HG02763 (cell line): ENCODE measurements around the gene COL16A1.

Experiments used
- ATAC-seq: cut with Tn5 transposase; IDR thresholded peaks from one replicate; pipeline ENCODE4 v1.9.1; 2021; ENCODE audit warnings: mild to moderate bottlenecking, moderate library complexity; ENCODE audit not compliant: unreplicated experiment

Gene COL16A1

GRCh38 chr1:31733389-31734219 lies 29.8 kb upstream of the COL16A1 start:
- no peak for ATAC-seq

- ATAC-seq: no peak
Measured at GRCh38 chr1:31732751-31733289, 29.0 kb upstream of the COL16A1 start.

GRCh38 chr1:31732343-31732742 lies 28.5 kb upstream of the COL16A1 start:
- no peak for ATAC-seq

- ATAC-seq: no peak
Measured at GRCh38 chr1:31731049-31731565, 27.3 kb upstream of the COL16A1 start.

GRCh38 chr1:31730336-31731048 lies 26.7 kb upstream of the COL16A1 start:
- ATAC-seq: no peak

- ATAC-seq: no peak
Measured at GRCh38 chr1:31727849-31728248, 24.0 kb upstream of the COL16A1 start.

GRCh38 chr1:31727195-31727594 lies 23.4 kb upstream of the COL16A1 start:
- ATAC-seq: no peak

- ATAC-seq: no peak
Measured at GRCh38 chr1:31726715-31727114, 22.9 kb upstream of the COL16A1 start.

GRCh38 chr1:31725777-31726535 lies 22.1 kb upstream of the COL16A1 start:
- no peak for ATAC-seq

GRCh38 chr1:31725134-31725533 lies 21.3 kb upstream of the COL16A1 start:
- ATAC-seq: no peak

- no peak for ATAC-seq
Measured at GRCh38 chr1:31723828-31724359, 20.1 kb upstream of the COL16A1 start.

GRCh38 chr1:31718327-31718897 lies 14.6 kb upstream of the COL16A1 start:
- ATAC-seq: no peak

- no peak for ATAC-seq
Measured at GRCh38 chr1:31717341-31717740, 13.5 kb upstream of the COL16A1 start.

GRCh38 chr1:31715873-31716220 lies 12.0 kb upstream of the COL16A1 start:
- ATAC-seq: no peak

GRCh38 chr1:31715087-31715872 lies 11.5 kb upstream of the COL16A1 start:
- no peak for ATAC-seq

- ATAC-seq: no peak
Measured at GRCh38 chr1:31714442-31715086, 10.7 kb upstream of the COL16A1 start.

GRCh38 chr1:31712630-31713029 lies 8.8 kb upstream of the COL16A1 start:
- no peak for ATAC-seq

- no peak for ATAC-seq
Measured at GRCh38 chr1:31712068-31712467, 8.3 kb upstream of the COL16A1 start.

GRCh38 chr1:31708324-31708723 lies 4.5 kb upstream of the COL16A1 start:
- no peak for ATAC-seq
